ENCODE measurements around the gene EIF4A3. TPM values are rescaled to one million over a fixed set of nuclear protein-coding genes. Genes with fewer than 3 reads are reported as not detected.

The EIF4A3 gene
- total RNA-seq = 81.9 TPM
- polyA plus RNA-seq (ENCODE audit: insufficient read depth in 1 of 8, insufficient read length in 8 of 8, low replicate concordance in 1 of 8) = 10 to 100 TPM; 65.5 to 93.4 (median 78.6) TPM
- long read RNA-seq, donor 1, transcript EIF4A3-201 (12 exons, 1,734 nt) = major isoform, 14 of 16 reads
- long read RNA-seq, donor 1, partial matches to known transcripts = 0 of 16 reads
- long read RNA-seq, donor 1, other reads (novel, unspliced or antisense) = 0 of 16 reads
- long read RNA-seq, donor 2, partial matches to known transcripts = 0 of 3 reads
- long read RNA-seq, donor 2, other reads (novel, unspliced or antisense) = 0 of 3 reads
- long read RNA-seq, donor 3, transcript EIF4A3-201 (12 exons, 1,734 nt) = major isoform, 36 of 38 reads
- long read RNA-seq, donor 3, partial matches to known transcripts = 0 of 38 reads
- long read RNA-seq, donor 3, other reads (novel, unspliced or antisense) = 0 of 38 reads
- long read RNA-seq, donor 4, transcript EIF4A3-201 (12 exons, 1,734 nt) = major isoform, 26 of 26 reads
- long read RNA-seq, donor 4, partial matches to known transcripts = 0 of 26 reads
- long read RNA-seq, donor 4, other reads (novel, unspliced or antisense) = 0 of 26 reads
- long read RNA-seq, donor 5, transcript EIF4A3-201 (12 exons, 1,734 nt) = major isoform, 52 of 59 reads
- long read RNA-seq, donor 5, partial matches to known transcripts = 5 of 59 reads
- long read RNA-seq, donor 5, other reads (novel, unspliced or antisense) = 0 of 59 reads
- long read RNA-seq, donor 6, transcript EIF4A3-201 (12 exons, 1,734 nt) = major isoform, 45 of 56 reads
- long read RNA-seq, donor 6, partial matches to known transcripts = 7 of 56 reads
- long read RNA-seq, donor 6, other reads (novel, unspliced or antisense) = 0 of 56 reads
- long read RNA-seq, donor 7, transcript EIF4A3-201 (12 exons, 1,734 nt) = major isoform, 30 of 39 reads
- long read RNA-seq, donor 7, partial matches to known transcripts = 6 of 39 reads
- long read RNA-seq, donor 7, other reads (novel, unspliced or antisense) = 0 of 39 reads
- long read RNA-seq, donor 8, transcript EIF4A3-201 (12 exons, 1,734 nt) = major isoform, 28 of 30 reads
- long read RNA-seq, donor 8, partial matches to known transcripts = 0 of 30 reads
- long read RNA-seq, donor 8, other reads (novel, unspliced or antisense) = 0 of 30 reads
- long read RNA-seq, donor 9, transcript EIF4A3-201 (12 exons, 1,734 nt) = major isoform, 27 of 34 reads
- long read RNA-seq, donor 9, partial matches to known transcripts = 7 of 34 reads
- long read RNA-seq, donor 9, other reads (novel, unspliced or antisense) = 0 of 34 reads
- long read RNA-seq, donor 10, transcript EIF4A3-201 (12 exons, 1,734 nt) = major isoform, 34 of 37 reads
- long read RNA-seq, donor 10, partial matches to known transcripts = 0 of 37 reads
- long read RNA-seq, donor 10, other reads (novel, unspliced or antisense) = 0 of 37 reads
- long read RNA-seq, donor 11, transcript EIF4A3-201 (12 exons, 1,734 nt) = major isoform, 36 of 49 reads
- long read RNA-seq, donor 11, transcript EIF4A3-202 (2 exons, 562 nt) = minor isoform, 5 of 49 reads
- long read RNA-seq, donor 11, partial matches to known transcripts = 7 of 49 reads
- long read RNA-seq, donor 11, other reads (novel, unspliced or antisense) = 0 of 49 reads

- peak; percentile 99 for DNase-seq
- H3K27ac ChIP-seq (ENCODE audit: low read length) = peak within 1 kb of the TSS; percentile 97
- H3K4me1 ChIP-seq (ENCODE audit: control insufficient read depth, insufficient read depth, low read length) = peaks cover 24% of the 10 kb centered on the region
- no peaks in the 10 kb centered on the region for H3K27me3 ChIP-seq (ENCODE audit: control insufficient read depth, insufficient read depth, low read length)
- under 1% methylated on average over 86 of the region's 90 CpGs for WGBS (ENCODE audit: insufficient coverage)
- H3K9me3 ChIP-seq (replicated peaks; ENCODE audit: control insufficient read depth, low read depth, low read length) = no peaks in the 10 kb centered on the region
- peak within 1 kb of the TSS; percentile 97 for H3K4me3 ChIP-seq (ENCODE audit: low read length)
- H3K36me3 ChIP-seq (ENCODE audit: control insufficient read depth, insufficient read depth, low read length) = peaks cover 30% of the 10 kb centered on the region
Observed at GRCh38 chr17:80147035-80147822, at the start of gene EIF4A3. TSS of gene EIF4A3 (minus strand) at chr17:80147128. CDS start at chr17:80146961, 167 bp downstream.

GRCh38 chr17:80196652-80197051, 49.7 kb upstream of the EIF4A3 start:
- WGBS (ENCODE audit: insufficient coverage) = 90% methylated on average over 2 of the region's 7 CpGs
- Histone ChIP-seq H3K4me1 (ENCODE audit: control insufficient read depth, insufficient read depth, low read length) (peaks cover 21% of the 10 kb centered on the region), H3K4me3 (ENCODE audit: low read length) (no peak overlapping the region), H3K27ac (ENCODE audit: low read length) (no peak overlapping the region), H3K36me3 (ENCODE audit: control insufficient read depth, insufficient read depth, low read length) (no peaks in the 10 kb centered on the region), H3K9me3 (replicated peaks; ENCODE audit: control insufficient read depth, low read depth, low read length) (no peaks in the 10 kb centered on the region), H3K27me3 (ENCODE audit: control insufficient read depth, insufficient read depth, low read length) (no peaks in the 10 kb centered on the region)
- no peak for DNase-seq

DNA sequence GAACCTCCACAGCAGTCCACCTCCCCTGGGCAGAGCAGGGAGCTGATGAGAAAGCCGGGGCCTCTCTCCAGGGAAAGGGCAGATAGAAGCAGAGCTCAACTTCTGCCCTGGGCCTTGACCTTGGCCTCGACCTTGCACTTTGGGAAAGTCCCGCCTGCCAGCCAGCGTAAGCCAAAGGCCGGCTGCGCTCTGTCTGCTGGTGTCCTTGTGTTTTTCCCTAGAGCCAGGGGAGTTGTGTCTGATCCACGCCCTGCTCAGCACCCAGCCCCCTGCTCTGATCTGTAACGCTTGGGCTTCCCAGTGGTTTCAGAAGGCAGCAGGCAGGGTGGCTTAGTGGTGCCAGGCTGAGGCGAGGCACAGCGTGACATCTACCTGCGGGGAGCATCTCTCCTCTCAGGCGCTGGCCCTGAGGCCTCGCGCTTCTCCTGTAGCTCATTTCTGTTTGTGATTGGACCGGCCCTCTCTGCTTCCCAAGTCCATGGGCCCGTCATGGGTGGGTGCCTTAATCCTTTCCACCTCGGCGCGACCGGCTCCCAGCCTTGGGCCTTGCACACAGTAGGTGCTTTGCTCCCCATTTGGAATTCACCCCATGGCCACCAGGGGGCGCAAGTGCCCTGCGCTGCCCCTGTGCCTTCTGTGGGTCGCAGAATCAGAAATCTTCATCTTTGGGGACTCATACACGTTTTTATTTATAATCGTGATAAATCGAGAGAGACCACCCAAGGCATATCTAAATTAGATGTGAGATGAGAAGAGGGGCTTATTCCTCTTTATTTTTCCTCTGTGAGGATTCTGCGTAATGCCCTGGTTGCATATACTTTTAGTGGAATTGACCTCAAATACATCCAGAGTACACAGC, 49.0 kb upstream of the EIF4A3 start:
- Histone ChIP-seq H3K9me3 (replicated peaks; ENCODE audit: control insufficient read depth, low read depth, low read length) (no peaks in the 10 kb centered on the region), H3K36me3 (ENCODE audit: control insufficient read depth, insufficient read depth, low read length) (no peaks in the 10 kb centered on the region), H3K4me3 (ENCODE audit: low read length) (no peak overlapping the region), H3K27ac (ENCODE audit: low read length) (no peak overlapping the region), H3K4me1 (ENCODE audit: control insufficient read depth, insufficient read depth, low read length) (peaks cover 28% of the 10 kb centered on the region), H3K27me3 (ENCODE audit: control insufficient read depth, insufficient read depth, low read length) (no peaks in the 10 kb centered on the region)
- no peak for DNase-seq
- 68% methylated on average over 20 of the region's 27 CpGs for WGBS (ENCODE audit: insufficient coverage)

GRCh38 chr17:80195141-80195540, 48.2 kb upstream of the EIF4A3 start:
- 83% methylated on average over 11 of the region's 14 CpGs for WGBS (ENCODE audit: insufficient coverage)
- no peak overlapping the region for H3K4me3 ChIP-seq (ENCODE audit: low read length)
- H3K9me3 ChIP-seq (replicated peaks; ENCODE audit: control insufficient read depth, low read depth, low read length) = no peaks in the 10 kb centered on the region
- H3K4me1 ChIP-seq (ENCODE audit: control insufficient read depth, insufficient read depth, low read length) = peaks cover 28% of the 10 kb centered on the region
- no peaks in the 10 kb centered on the region for H3K27me3 ChIP-seq (ENCODE audit: control insufficient read depth, insufficient read depth, low read length)
- DNase-seq = no peak
- no peaks in the 10 kb centered on the region for H3K36me3 ChIP-seq (ENCODE audit: control insufficient read depth, insufficient read depth, low read length)
- H3K27ac ChIP-seq (ENCODE audit: low read length) = no peak overlapping the region

DNA sequence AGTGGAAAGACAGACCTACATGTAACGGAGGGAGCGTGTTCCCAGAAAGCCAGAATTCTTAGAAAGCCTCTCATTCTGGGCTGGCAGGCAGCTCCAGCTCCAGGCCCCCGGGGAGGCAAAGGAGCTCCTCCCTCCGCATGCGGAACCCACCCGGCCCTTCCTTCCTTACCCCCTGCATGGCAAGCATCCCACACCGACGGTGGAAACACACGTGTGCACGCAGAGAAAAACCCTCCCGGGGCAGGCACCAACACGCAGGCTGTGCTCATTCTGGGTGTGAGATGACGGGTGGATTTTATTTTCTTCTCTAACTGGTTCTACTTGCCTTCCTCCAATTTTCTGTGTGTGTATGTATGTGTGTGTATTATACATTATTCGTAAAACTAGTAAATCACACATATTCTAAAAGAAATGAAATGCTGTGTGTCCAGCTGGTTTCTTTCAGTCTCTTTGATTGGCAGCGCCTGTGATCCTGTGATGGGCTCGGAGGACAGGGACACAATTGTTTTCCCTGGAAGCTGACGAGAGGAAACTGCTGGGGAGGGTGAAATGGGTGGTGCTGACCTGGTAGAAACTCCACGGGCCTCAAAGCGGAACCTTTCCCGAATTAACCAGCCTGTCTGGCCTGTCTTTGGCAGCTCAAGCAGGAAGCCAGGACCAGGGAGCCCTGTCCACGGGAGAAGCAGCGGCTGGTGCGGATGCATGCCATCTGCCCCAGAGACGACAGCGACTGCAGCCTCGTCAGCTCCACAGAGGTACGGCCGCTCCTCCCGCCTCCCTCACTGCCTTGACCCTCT, 45.1 kb upstream of the EIF4A3 start:
- Histone ChIP-seq H3K4me3 (ENCODE audit: low read length) (no peak overlapping the region), H3K36me3 (ENCODE audit: control insufficient read depth, insufficient read depth, low read length) (no peaks in the 10 kb centered on the region), H3K27me3 (ENCODE audit: control insufficient read depth, insufficient read depth, low read length) (no peaks in the 10 kb centered on the region), H3K9me3 (replicated peaks; ENCODE audit: control insufficient read depth, low read depth, low read length) (no peaks in the 10 kb centered on the region), H3K4me1 (ENCODE audit: control insufficient read depth, insufficient read depth, low read length) (peaks cover 29% of the 10 kb centered on the region), H3K27ac (ENCODE audit: low read length) (no peak overlapping the region)
- DNase-seq = peak; percentile 52
- 27% methylated on average over 15 of the region's 29 CpGs for WGBS (ENCODE audit: insufficient coverage)

DNA sequence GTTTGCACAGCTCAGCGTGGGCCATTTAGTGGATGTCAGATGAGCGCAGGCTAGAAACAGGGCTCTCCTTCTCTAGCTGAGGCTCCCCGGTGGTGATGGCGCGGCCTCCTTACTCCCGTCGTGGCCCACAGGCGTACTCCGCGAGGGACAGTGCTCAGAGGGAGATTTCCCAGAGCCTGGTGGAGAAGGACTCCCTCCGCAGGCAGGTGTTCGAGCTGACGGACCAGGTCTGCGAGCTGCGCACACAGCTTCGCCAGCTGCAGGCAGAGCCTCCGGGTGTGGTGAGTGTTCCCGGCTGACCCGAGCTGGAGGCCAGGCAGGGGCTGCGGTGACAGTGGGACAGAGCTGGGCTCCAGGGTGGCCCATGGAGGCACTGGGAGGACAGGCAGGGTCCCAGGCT, 44.3 kb upstream of the EIF4A3 start:
- Histone ChIP-seq H3K36me3 (ENCODE audit: control insufficient read depth, insufficient read depth, low read length) (no peaks in the 10 kb centered on the region), H3K4me3 (ENCODE audit: low read length) (no peak overlapping the region), H3K27me3 (ENCODE audit: control insufficient read depth, insufficient read depth, low read length) (no peaks in the 10 kb centered on the region), H3K9me3 (replicated peaks; ENCODE audit: control insufficient read depth, low read depth, low read length) (no peaks in the 10 kb centered on the region), H3K27ac (ENCODE audit: low read length) (no peak overlapping the region), H3K4me1 (ENCODE audit: control insufficient read depth, insufficient read depth, low read length) (peaks cover 29% of the 10 kb centered on the region)
- no peak for DNase-seq
- 66% methylated on average over 20 of the region's 20 CpGs for whole genome bisulfite sequencing (ENCODE audit: insufficient coverage)

DNA sequence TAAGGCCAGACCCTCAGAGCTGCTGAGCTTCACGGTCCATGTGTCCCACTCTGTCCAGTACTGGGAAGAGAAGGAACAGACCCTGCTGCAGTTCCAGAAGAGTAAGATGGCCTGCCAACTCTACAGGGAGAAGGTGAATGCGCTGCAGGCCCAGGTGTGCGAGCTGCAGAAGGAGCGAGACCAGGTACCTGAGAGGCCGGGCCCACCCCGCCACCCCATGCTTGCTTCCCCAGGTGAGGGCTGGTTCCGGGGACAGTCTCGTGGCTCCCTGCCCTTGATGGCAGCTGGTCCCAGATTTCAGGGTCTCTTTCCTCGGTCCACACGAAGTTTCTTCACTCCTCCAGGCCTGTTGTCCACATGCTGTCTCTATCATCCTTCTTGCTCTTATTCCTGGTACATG, 43.8 kb upstream of the EIF4A3 start:
- no peaks in the 10 kb centered on the region for H3K9me3 ChIP-seq (replicated peaks; ENCODE audit: control insufficient read depth, low read depth, low read length)
- DNase-seq = no peak
- no peak overlapping the region for H3K27ac ChIP-seq (ENCODE audit: low read length)
- no peaks in the 10 kb centered on the region for H3K36me3 ChIP-seq (ENCODE audit: control insufficient read depth, insufficient read depth, low read length)
- H3K4me3 ChIP-seq (ENCODE audit: low read length) = no peak overlapping the region
- WGBS (ENCODE audit: insufficient coverage) = 84% methylated on average over 10 of the region's 10 CpGs
- H3K4me1 ChIP-seq (ENCODE audit: control insufficient read depth, insufficient read depth, low read length) = peaks cover 29% of the 10 kb centered on the region
- H3K27me3 ChIP-seq (ENCODE audit: control insufficient read depth, insufficient read depth, low read length) = no peaks in the 10 kb centered on the region

- H3K4me1 ChIP-seq (ENCODE audit: control insufficient read depth, insufficient read depth, low read length) = peaks cover 27% of the 10 kb centered on the region
- no peaks in the 10 kb centered on the region for H3K9me3 ChIP-seq (replicated peaks; ENCODE audit: control insufficient read depth, low read depth, low read length)
- no peak for DNase-seq
- 87% methylated on average over 23 of the region's 23 CpGs for WGBS (ENCODE audit: insufficient coverage)
- no peak overlapping the region for H3K27ac ChIP-seq (ENCODE audit: low read length)
- no peaks in the 10 kb centered on the region for H3K27me3 ChIP-seq (ENCODE audit: control insufficient read depth, insufficient read depth, low read length)
- H3K36me3 ChIP-seq (ENCODE audit: control insufficient read depth, insufficient read depth, low read length) = no peaks in the 10 kb centered on the region
- H3K4me3 ChIP-seq (ENCODE audit: low read length) = no peak overlapping the region
Observed at GRCh38 chr17:80189611-80190010, 42.7 kb upstream of the EIF4A3 start.

Data from muscle of leg (tissue), 16 donors.